OCI-LY1 (cell line): ENCODE results near the gene TIAM1.

Experiments used
- EZH2 ChIP-seq: fragments of 200-600 bp; sonication (generic), shearing (Covaris generic); IDR thresholded peaks from 2 replicates; pipeline ENCODE4 v1.8.0; 2017; ENCODE audit warnings: borderline replicate concordance, mixed run types, mild to moderate bottlenecking, antibody characterized with exemption, low read length, moderate library complexity, mixed read lengths
- TF ChIP-seq, protein P1 (sequence below): fragments of 200-600 bp; sonication (generic), shearing (Covaris generic); IDR thresholded peaks from 2 replicates; pipeline ENCODE4 v1.5.1; 2017; ENCODE audit warnings: mild to moderate bottlenecking, antibody characterized with exemption, low read length, moderate library complexity, mixed read lengths

DNA sequence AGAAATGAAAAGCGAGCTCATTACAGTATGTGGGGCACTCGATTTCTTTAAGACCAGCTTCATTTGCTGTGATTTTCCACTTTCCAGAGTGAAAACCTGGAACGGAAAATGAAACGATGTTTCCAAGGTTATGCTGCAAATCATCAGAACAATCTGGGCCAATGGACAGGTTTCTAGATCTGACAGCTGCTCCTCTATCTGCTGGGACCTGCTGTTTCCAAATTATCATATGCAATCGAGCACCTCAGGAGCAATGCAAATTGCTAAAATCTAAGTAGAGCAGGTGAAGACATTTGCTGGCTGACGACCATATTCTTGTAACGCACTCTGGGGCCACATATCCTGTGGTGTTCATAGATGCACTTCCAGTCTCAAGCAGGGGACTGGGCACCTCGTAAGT is 39.7 kb upstream of the TIAM1 start:
- TF ChIP-seq, protein P1, sequence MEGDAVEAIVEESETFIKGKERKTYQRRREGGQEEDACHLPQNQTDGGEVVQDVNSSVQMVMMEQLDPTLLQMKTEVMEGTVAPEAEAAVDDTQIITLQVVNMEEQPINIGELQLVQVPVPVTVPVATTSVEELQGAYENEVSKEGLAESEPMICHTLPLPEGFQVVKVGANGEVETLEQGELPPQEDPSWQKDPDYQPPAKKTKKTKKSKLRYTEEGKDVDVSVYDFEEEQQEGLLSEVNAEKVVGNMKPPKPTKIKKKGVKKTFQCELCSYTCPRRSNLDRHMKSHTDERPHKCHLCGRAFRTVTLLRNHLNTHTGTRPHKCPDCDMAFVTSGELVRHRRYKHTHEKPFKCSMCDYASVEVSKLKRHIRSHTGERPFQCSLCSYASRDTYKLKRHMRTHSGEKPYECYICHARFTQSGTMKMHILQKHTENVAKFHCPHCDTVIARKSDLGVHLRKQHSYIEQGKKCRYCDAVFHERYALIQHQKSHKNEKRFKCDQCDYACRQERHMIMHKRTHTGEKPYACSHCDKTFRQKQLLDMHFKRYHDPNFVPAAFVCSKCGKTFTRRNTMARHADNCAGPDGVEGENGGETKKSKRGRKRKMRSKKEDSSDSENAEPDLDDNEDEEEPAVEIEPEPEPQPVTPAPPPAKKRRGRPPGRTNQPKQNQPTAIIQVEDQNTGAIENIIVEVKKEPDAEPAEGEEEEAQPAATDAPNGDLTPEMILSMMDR = no peak
- TF ChIP-seq EZH2 = no peak
